ENCODE results near the gene PDCD1.

The PDCD1 gene

GRCh38 chr2:241894681-241895426 is 36.2 kb upstream of the PDCD1 start:
- no peaks in the 10 kb centered on the region for H3K36me3 ChIP-seq (ENCODE audit: control insufficient read depth in 1 of 2, insufficient read depth in 2 of 2, low read length in 2 of 2)
- H3K9ac ChIP-seq (ENCODE audit: low read depth in 1 of 2, low read length in 2 of 2), result no peak overlapping the region
- H3K4me1 ChIP-seq (ENCODE audit: control insufficient read depth in 1 of 2, insufficient read depth in 2 of 2, low read length in 2 of 2), result no peaks in the 10 kb centered on the region
- H3K27ac ChIP-seq (ENCODE audit: low read depth, low read length), result no peak overlapping the region
- H3K4me3 ChIP-seq (ENCODE audit: low read depth in 1 of 2, low read length in 2 of 2), result no peak overlapping the region
- no peaks in the 10 kb centered on the region for H3K27me3 ChIP-seq (ENCODE audit: control insufficient read depth in 1 of 2, insufficient read depth in 2 of 2, low read length in 2 of 2)
- H3K9me3 ChIP-seq (ENCODE audit: control insufficient read depth in 1 of 2, low read length in 2 of 2), result no peaks in the 10 kb centered on the region

- Histone ChIP-seq H3K9me3 (ENCODE audit: control insufficient read depth in 1 of 2, low read length in 2 of 2) (no peaks in the 10 kb centered on the region), H3K36me3 (ENCODE audit: control insufficient read depth in 1 of 2, insufficient read depth in 2 of 2, low read length in 2 of 2) (no peaks in the 10 kb centered on the region), H3K4me3 (ENCODE audit: low read depth in 1 of 2, low read length in 2 of 2) (no peak overlapping the region), H3K27ac (ENCODE audit: low read depth, low read length) (no peak overlapping the region), H3K9ac (ENCODE audit: low read depth in 1 of 2, low read length in 2 of 2) (no peak overlapping the region), H3K4me1 (ENCODE audit: control insufficient read depth in 1 of 2, insufficient read depth in 2 of 2, low read length in 2 of 2) (no peaks in the 10 kb centered on the region), H3K27me3 (ENCODE audit: control insufficient read depth in 1 of 2, insufficient read depth in 2 of 2, low read length in 2 of 2) (no peaks in the 10 kb centered on the region)
Observed at GRCh38 chr2:241894056-241894641, 35.5 kb upstream of the PDCD1 start.

DNA sequence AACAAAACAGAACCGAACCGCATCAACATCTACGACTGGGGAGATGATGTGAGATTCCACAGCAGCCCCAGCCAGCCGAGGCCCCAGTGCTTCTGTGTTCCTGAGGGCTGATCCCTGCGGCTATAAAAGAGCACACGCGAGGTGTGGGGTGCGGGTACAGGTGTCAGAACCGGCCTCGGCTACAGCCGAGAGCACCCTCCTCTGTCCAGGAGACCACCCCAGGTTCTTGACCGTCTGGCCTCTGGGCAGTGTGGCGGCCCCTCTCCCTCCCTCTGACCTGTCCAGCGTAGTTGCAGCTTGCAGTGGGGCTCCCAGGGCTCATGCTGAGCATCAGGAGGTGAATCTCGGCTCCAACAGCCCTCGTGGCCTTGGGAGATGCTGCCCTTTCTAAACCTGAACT is 34.6 kb upstream of the PDCD1 start:
- H3K27ac ChIP-seq (ENCODE audit: low read depth, low read length), result no peak overlapping the region
- H3K4me3 ChIP-seq (ENCODE audit: low read depth in 1 of 2, low read length in 2 of 2), result no peak overlapping the region
- no peaks in the 10 kb centered on the region for H3K4me1 ChIP-seq (ENCODE audit: control insufficient read depth in 1 of 2, insufficient read depth in 2 of 2, low read length in 2 of 2)
- no peaks in the 10 kb centered on the region for H3K9me3 ChIP-seq (ENCODE audit: control insufficient read depth in 1 of 2, low read length in 2 of 2)
- H3K36me3 ChIP-seq (ENCODE audit: control insufficient read depth in 1 of 2, insufficient read depth in 2 of 2, low read length in 2 of 2), result no peaks in the 10 kb centered on the region
- no peaks in the 10 kb centered on the region for H3K27me3 ChIP-seq (ENCODE audit: control insufficient read depth in 1 of 2, insufficient read depth in 2 of 2, low read length in 2 of 2)
- H3K9ac ChIP-seq (ENCODE audit: low read depth in 1 of 2, low read length in 2 of 2), result no peak overlapping the region

DNA sequence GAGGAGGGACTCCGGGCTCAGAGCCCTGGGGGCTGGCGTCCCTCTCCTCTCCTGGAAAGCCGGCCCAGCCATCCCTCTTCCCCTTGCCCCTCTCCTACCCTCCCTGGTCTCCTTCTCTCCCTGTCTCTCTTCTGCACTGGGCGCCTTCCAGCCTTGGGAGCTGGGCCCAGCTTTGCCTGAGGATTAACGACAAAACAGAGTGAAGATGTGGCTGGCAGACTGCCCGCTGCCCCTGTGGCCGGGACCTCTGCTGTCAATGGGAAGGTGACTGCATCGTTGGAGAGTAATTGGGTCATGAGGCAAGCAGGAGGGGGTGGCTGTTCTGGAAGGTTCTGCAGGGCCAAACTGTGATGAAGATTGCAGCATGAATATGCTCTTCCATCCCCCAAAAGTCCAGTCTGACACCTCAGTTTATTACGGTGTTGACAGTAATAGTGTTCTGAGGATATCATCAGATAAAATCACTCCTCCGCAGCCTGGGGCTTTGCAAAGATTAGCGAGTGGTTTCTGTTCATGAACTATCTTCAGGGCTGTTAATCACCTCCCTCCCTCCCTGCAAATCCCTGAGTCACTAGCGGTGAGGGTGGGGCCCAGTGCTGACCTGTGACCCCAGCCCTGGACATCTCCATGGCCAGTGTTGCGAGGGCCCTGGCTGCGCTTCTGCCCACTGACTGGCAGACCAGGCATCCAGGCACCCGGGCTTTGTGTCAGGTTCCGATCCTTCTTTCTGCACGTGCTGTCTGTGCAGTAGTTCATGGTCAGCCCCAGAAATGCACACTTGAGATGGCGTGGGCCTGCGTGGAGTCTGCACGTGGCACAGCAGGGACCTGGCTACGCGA is 33.8 kb upstream of the PDCD1 start:
- no peaks in the 10 kb centered on the region for H3K27me3 ChIP-seq (ENCODE audit: control insufficient read depth in 1 of 2, insufficient read depth in 2 of 2, low read length in 2 of 2)
- no peak overlapping the region for H3K27ac ChIP-seq (ENCODE audit: low read depth, low read length)
- H3K9ac ChIP-seq (ENCODE audit: low read depth in 1 of 2, low read length in 2 of 2), result no peak overlapping the region
- no peaks in the 10 kb centered on the region for H3K4me1 ChIP-seq (ENCODE audit: control insufficient read depth in 1 of 2, insufficient read depth in 2 of 2, low read length in 2 of 2)
- no peaks in the 10 kb centered on the region for H3K9me3 ChIP-seq (ENCODE audit: control insufficient read depth in 1 of 2, low read length in 2 of 2)
- no peaks in the 10 kb centered on the region for H3K36me3 ChIP-seq (ENCODE audit: control insufficient read depth in 1 of 2, insufficient read depth in 2 of 2, low read length in 2 of 2)
- no peak overlapping the region for H3K4me3 ChIP-seq (ENCODE audit: low read depth in 1 of 2, low read length in 2 of 2)

GRCh38 chr2:241891988-241892298 is 33.2 kb upstream of the PDCD1 start:
- no peaks in the 10 kb centered on the region for H3K4me1 ChIP-seq (ENCODE audit: control insufficient read depth in 1 of 2, insufficient read depth in 2 of 2, low read length in 2 of 2)
- no peak overlapping the region for H3K27ac ChIP-seq (ENCODE audit: low read depth, low read length)
- no peaks in the 10 kb centered on the region for H3K27me3 ChIP-seq (ENCODE audit: control insufficient read depth in 1 of 2, insufficient read depth in 2 of 2, low read length in 2 of 2)
- no peak overlapping the region for H3K9ac ChIP-seq (ENCODE audit: low read depth in 1 of 2, low read length in 2 of 2)
- H3K36me3 ChIP-seq (ENCODE audit: control insufficient read depth in 1 of 2, insufficient read depth in 2 of 2, low read length in 2 of 2), result peaks cover 0 to 4% of the 10 kb centered on the region in 2 donors
- no peaks in the 10 kb centered on the region for H3K9me3 ChIP-seq (ENCODE audit: control insufficient read depth in 1 of 2, low read length in 2 of 2)
- no peak overlapping the region for H3K4me3 ChIP-seq (ENCODE audit: low read depth in 1 of 2, low read length in 2 of 2)

GRCh38 chr2:241891315-241891987 is 32.8 kb upstream of the PDCD1 start:
- H3K9ac ChIP-seq (ENCODE audit: low read depth in 1 of 2, low read length in 2 of 2), result no peak overlapping the region
- H3K36me3 ChIP-seq (ENCODE audit: control insufficient read depth in 1 of 2, insufficient read depth in 2 of 2, low read length in 2 of 2), result peaks cover 0 to 5% of the 10 kb centered on the region in 2 donors
- no peaks in the 10 kb centered on the region for H3K27me3 ChIP-seq (ENCODE audit: control insufficient read depth in 1 of 2, insufficient read depth in 2 of 2, low read length in 2 of 2)
- H3K4me1 ChIP-seq (ENCODE audit: control insufficient read depth in 1 of 2, insufficient read depth in 2 of 2, low read length in 2 of 2), result no peaks in the 10 kb centered on the region
- no peaks in the 10 kb centered on the region for H3K9me3 ChIP-seq (ENCODE audit: control insufficient read depth in 1 of 2, low read length in 2 of 2)
- H3K27ac ChIP-seq (ENCODE audit: low read depth, low read length), result no peak overlapping the region
- no peak overlapping the region for H3K4me3 ChIP-seq (ENCODE audit: low read depth in 1 of 2, low read length in 2 of 2)

GRCh38 chr2:241890524-241891235 is 32.0 kb upstream of the PDCD1 start:
- H3K36me3 ChIP-seq (ENCODE audit: control insufficient read depth in 1 of 2, insufficient read depth in 2 of 2, low read length in 2 of 2), result peaks cover 0 to 5% of the 10 kb centered on the region in 2 donors
- H3K9me3 ChIP-seq (ENCODE audit: control insufficient read depth in 1 of 2, low read length in 2 of 2), result no peaks in the 10 kb centered on the region
- no peaks in the 10 kb centered on the region for H3K4me1 ChIP-seq (ENCODE audit: control insufficient read depth in 1 of 2, insufficient read depth in 2 of 2, low read length in 2 of 2)
- H3K4me3 ChIP-seq (ENCODE audit: low read depth in 1 of 2, low read length in 2 of 2), result no peak overlapping the region
- H3K9ac ChIP-seq (ENCODE audit: low read depth in 1 of 2, low read length in 2 of 2), result no peak overlapping the region
- no peaks in the 10 kb centered on the region for H3K27me3 ChIP-seq (ENCODE audit: control insufficient read depth in 1 of 2, insufficient read depth in 2 of 2, low read length in 2 of 2)
- no peak overlapping the region for H3K27ac ChIP-seq (ENCODE audit: low read depth, low read length)

DNA sequence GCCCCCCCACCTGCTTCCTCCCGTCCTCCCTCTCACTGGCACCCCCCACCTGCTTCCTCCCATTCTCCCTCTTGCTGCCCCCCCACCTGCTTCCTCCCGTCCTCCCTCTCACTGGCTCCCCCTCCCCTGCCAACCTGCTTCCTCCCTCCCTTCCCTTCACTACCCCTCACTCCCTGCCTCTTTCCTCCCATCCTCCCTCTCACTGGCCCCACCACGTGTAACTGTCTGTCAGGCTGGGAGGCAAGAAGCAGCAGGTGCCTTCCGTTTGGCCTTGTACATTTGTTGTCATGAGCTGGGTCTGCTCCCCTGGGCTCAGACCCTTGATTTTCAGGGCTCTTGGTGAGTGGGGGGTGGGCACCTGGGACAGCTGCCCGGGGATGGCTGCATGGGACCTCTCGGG is 29.9 kb upstream of the PDCD1 start:
- Histone ChIP-seq H3K36me3 (ENCODE audit: control insufficient read depth in 1 of 2, insufficient read depth in 2 of 2, low read length in 2 of 2) (peaks cover 0 to 5% of the 10 kb centered on the region in 2 donors), H3K27ac (ENCODE audit: low read depth, low read length) (no peak overlapping the region), H3K9ac (ENCODE audit: low read depth in 1 of 2, low read length in 2 of 2) (no peak overlapping the region), H3K4me3 (ENCODE audit: low read depth in 1 of 2, low read length in 2 of 2) (no peak overlapping the region), H3K27me3 (ENCODE audit: control insufficient read depth in 1 of 2, insufficient read depth in 2 of 2, low read length in 2 of 2) (no peaks in the 10 kb centered on the region), H3K4me1 (ENCODE audit: control insufficient read depth in 1 of 2, insufficient read depth in 2 of 2, low read length in 2 of 2) (no peaks in the 10 kb centered on the region), H3K9me3 (ENCODE audit: control insufficient read depth in 1 of 2, low read length in 2 of 2) (no peaks in the 10 kb centered on the region)

GRCh38 chr2:241887806-241888522 is 29.3 kb upstream of the PDCD1 start:
- H3K27ac ChIP-seq (ENCODE audit: low read depth, low read length), result no peak overlapping the region
- H3K4me3 ChIP-seq (ENCODE audit: low read depth in 1 of 2, low read length in 2 of 2), result no peak overlapping the region
- no peaks in the 10 kb centered on the region for H3K4me1 ChIP-seq (ENCODE audit: control insufficient read depth in 1 of 2, insufficient read depth in 2 of 2, low read length in 2 of 2)
- no peak overlapping the region for H3K9ac ChIP-seq (ENCODE audit: low read depth in 1 of 2, low read length in 2 of 2)
- peaks cover 0 to 5% of the 10 kb centered on the region in 2 donors for H3K36me3 ChIP-seq (ENCODE audit: control insufficient read depth in 1 of 2, insufficient read depth in 2 of 2, low read length in 2 of 2)
- H3K27me3 ChIP-seq (ENCODE audit: control insufficient read depth in 1 of 2, insufficient read depth in 2 of 2, low read length in 2 of 2), result no peaks in the 10 kb centered on the region
- H3K9me3 ChIP-seq (ENCODE audit: control insufficient read depth in 1 of 2, low read length in 2 of 2), result no peaks in the 10 kb centered on the region
